Tibial artery (tissue), 4 donors: ENCODE data around the gene CMKLR1.

Experiments
- DNase-seq, 2 donors: peaks; one replicate each; pipeline ENCODE4 v3.0.0-alpha.2; 2019
- H3K27ac ChIP-seq, 2 donors: fragments of 200-600 bp; sonication (generic) in 1 of 2; 1 replicate in 1 of 2; 2 replicates in 1 of 2; pipeline ENCODE4 v1.5.1; 2018 to 2019; ENCODE audit warnings: mild to moderate bottlenecking in 1 of 2
- H3K27me3 ChIP-seq, 2 donors: fragments of 200-600 bp; sonication (generic) in 1 of 2; one replicate each; pipeline versions ENCODE4 v1.5.1 to v1.6.0; 2016 to 2019
- H3K36me3 ChIP-seq, 3 donors: fragments of 200-600 bp; sonication (generic) in 2 of 3; one replicate each; pipeline ENCODE4 v1.5.1; 2016 to 2019; ENCODE audit warnings: mild to moderate bottlenecking in 2 of 3
- H3K4me1 ChIP-seq, 4 donors: fragments of 200-600 bp; sonication (generic) in 2 of 4; 1 replicate in 3 of 4; 2 replicates in 1 of 4; pipeline ENCODE4 v1.5.1; 2016 to 2019
- H3K4me3 ChIP-seq, 2 donors: fragments of 200-600 bp; sonication (generic) in 1 of 2; 1 replicate in 1 of 2; 2 replicates in 1 of 2; pipeline ENCODE4 v1.5.1; 2018 to 2019; ENCODE audit warnings: mild to moderate bottlenecking in 2 of 2
- H3K9me3 ChIP-seq, 3 donors: fragments of 200-600 bp; sonication (generic) in 1 of 3; one replicate each; pipeline ENCODE4 v1.5.1; 2016 to 2019
- CTCF ChIP-seq, 2 experiments: fragments of 200-600 bp in 1 of 2; fragments of 450-650 bp in 1 of 2; IDR thresholded peaks; one replicate each; pipeline ENCODE4 v1.5.1; 2017 to 2019; ENCODE audit warnings: antibody characterized with exemption in 2 of 2, mild to moderate bottlenecking in 1 of 2, moderate library complexity in 1 of 2
- intact Hi-C: fragments of 100-400 bp; cut with DNase I; formaldehyde crosslinking; loops from one replicate; pipeline ENCODE4 v1.15.0; 2023; ENCODE audit warnings: low total_unique reads

CMKLR1 gene

GRCh38 chr12:108240027-108240785, 98.9 kb downstream of the CMKLR1 start:
- no peak for DNase-seq
- Histone ChIP-seq H3K27me3 (peaks cover 0 to 3% of the 10 kb centered on the region in 2 donors), H3K27ac (no peak overlapping the region), H3K4me1 (no peaks in the 10 kb centered on the region), H3K4me3 (no peak overlapping the region), H3K36me3 (no peaks in the 10 kb centered on the region), H3K9me3 (no peaks in the 10 kb centered on the region)
- TF ChIP-seq CTCF (IDR thresholded peaks at IDR 0.05): no peak
- intact Hi-C loops: no loop called here

GRCh38 chr12:108239378-108239777, 99.7 kb downstream of the CMKLR1 start:
- intact Hi-C loops: no loop called here
- Histone ChIP-seq H3K4me1 (peaks cover 0 to 2% (median 0%) of the 10 kb centered on the region in 4 donors), H3K9me3 (no peaks in the 10 kb centered on the region), H3K27ac (no peak overlapping the region), H3K36me3 (no peaks in the 10 kb centered on the region), H3K27me3 (peaks cover 0 to 3% of the 10 kb centered on the region in 2 donors), H3K4me3 (no peak overlapping the region)
- DNase-seq: no peak
- TF ChIP-seq CTCF (IDR thresholded peaks at IDR 0.05): no peak

GRCh38 chr12:108238474-108238873, 100.6 kb downstream of the CMKLR1 start:
- Histone ChIP-seq H3K36me3 (no peaks in the 10 kb centered on the region), H3K4me3 (no peak overlapping the region), H3K9me3 (no peaks in the 10 kb centered on the region), H3K4me1 (peaks cover 0 to 6% (median 1%) of the 10 kb centered on the region in 4 donors), H3K27ac (no peak overlapping the region), H3K27me3 (peaks cover 0 to 3% of the 10 kb centered on the region in 2 donors)
- intact Hi-C loops: no loop called here
- DNase-seq: no peak
- TF ChIP-seq CTCF (IDR thresholded peaks at IDR 0.05): no peak
